Peyer's patch (tissue), 4 donors: Measurements from ENCODE around the gene CYB561.

Source experiments
- CTCF ChIP-seq, 6 experiments: fragments of 450-650 bp in 4 of 6; fragments of 200-600 bp in 2 of 6; sonication (generic) in 1 of 6; IDR thresholded peaks; one replicate each; pipeline ENCODE4 v1.5.1; 2017 to 2019; ENCODE audit warnings: antibody characterized with exemption in 6 of 6, mild to moderate bottlenecking in 3 of 6, moderate library complexity in 1 of 6
- POLR2A ChIP-seq, 2 donors: fragments of 450-650 bp; IDR thresholded peaks; one replicate each; pipeline ENCODE4 v1.5.1; 2017; ENCODE audit warnings: antibody characterized with exemption in 2 of 2, mild to moderate bottlenecking in 2 of 2, moderate library complexity in 2 of 2

DNA sequence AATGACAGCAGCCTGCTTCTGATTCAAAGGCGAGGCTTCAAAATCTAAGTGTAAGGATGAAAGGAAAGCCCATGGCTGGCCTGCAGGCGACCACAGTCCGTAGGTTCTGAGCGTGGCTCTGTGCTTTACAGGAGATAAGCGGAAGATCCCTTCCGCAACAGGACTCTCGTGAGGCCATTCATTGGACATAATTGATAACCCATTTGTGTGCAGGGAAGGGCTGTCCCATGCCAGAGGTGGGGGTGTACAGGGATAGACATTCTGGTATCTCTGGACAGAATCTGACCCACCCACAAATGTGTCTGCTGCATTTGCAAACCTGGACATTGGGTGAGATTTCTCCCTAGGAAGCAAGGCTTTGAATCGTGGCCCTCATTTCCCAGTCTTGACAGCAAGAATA is 4.0 kb downstream of the CYB561 start:
- TF ChIP-seq CTCF (IDR thresholded peaks at IDR 0.05): no peak
- TF ChIP-seq POLR2A (IDR thresholded peaks at IDR 0.05): no peak
